ENCODE results near the gene SDK1.

Gene SDK1

DNA sequence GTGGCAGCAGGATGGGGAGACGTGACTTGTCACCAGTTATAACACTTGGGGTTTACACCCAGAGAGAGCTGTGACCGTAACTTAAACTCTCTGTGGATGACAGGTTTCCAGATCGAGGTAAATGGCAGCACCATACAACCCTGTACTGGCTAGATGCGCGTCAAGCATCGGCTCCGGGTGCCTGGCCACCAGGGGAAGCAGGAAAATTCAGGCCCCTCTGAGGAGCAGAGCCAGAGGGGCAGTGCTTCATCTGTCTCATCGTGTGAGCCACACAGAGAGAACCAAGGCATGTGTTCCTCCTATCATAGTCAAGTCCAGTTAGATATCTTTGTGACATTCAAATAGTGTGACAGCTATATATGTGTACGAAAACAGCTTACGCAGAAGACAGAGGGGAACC, 728.9 kb downstream of the SDK1 start:
- no peaks in the 10 kb centered on the region for H3K4me1 ChIP-seq (ENCODE audit: control insufficient read depth, insufficient read depth, low read length)
- no peak overlapping the region for H3K4me3 ChIP-seq (ENCODE audit: low read length)
- no peaks in the 10 kb centered on the region for H3K27me3 ChIP-seq (replicated peaks; ENCODE audit: control insufficient read depth, insufficient read depth, low read length)
- H3K9me3 ChIP-seq (ENCODE audit: control insufficient read depth, low read length), result no peaks in the 10 kb centered on the region
- H3K9ac ChIP-seq (ENCODE audit: low read length), result no peak overlapping the region
- no peak for DNase-seq (ENCODE audit: low read depth)
- H3K36me3 ChIP-seq (ENCODE audit: control insufficient read depth, insufficient read depth, low read length, severe bottlenecking), result no peaks in the 10 kb centered on the region

DNA sequence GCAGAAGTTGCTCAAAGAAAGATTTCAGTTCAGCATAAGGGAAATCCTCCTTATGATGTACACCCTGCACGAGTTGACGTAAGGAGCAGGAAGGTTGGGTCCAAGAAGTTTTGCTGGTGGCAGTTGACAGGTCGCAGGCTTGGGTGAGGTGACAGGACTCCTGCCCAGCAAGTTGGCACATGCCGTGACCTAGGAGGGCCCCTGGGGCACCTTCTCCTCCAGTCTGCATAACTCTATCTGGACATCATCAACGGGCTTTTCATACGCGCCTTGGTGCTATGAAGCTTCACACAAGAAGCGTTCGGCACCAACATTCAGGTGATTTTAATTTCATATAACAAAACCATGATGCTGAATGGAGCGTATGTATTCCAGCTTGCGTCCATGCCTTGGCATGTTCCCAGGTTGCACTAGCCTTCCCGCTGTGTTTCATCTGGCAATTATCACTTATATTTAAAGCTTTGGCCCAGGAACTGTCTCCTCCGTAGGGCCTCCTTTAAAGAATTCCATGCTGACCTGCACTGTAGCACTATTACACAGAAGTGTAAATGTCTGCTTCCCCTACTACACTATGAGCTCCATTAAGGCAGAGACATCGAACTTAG, 729.4 kb downstream of the SDK1 start:
- Histone ChIP-seq H3K4me1 (ENCODE audit: control insufficient read depth, insufficient read depth, low read length) (no peaks in the 10 kb centered on the region), H3K36me3 (ENCODE audit: control insufficient read depth, insufficient read depth, low read length, severe bottlenecking) (no peaks in the 10 kb centered on the region), H3K27me3 (replicated peaks; ENCODE audit: control insufficient read depth, insufficient read depth, low read length) (no peaks in the 10 kb centered on the region), H3K4me3 (ENCODE audit: low read length) (no peak overlapping the region), H3K9ac (ENCODE audit: low read length) (no peak overlapping the region), H3K9me3 (ENCODE audit: control insufficient read depth, low read length) (no peaks in the 10 kb centered on the region)
- no peak for DNase-seq (ENCODE audit: low read depth)

DNA sequence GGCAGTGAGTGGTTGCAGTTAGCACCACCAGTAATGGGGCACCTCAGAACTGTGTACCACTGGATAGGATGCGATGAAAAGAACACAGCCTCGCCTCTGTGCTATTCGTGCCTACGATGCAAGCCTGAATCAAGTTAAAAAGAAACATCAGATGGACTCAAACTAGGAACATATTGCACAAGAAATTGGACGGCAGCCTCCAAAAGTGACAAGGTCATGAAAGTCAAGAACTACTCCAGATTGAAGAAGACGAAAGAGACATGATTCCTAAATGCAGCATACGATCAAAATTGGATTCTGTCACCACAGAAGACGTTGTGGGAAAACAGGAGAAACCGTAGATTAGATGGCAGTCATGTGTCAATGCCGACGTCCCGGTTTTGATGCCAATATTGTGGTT, 732.9 kb downstream of the SDK1 start:
- no peak for DNase-seq (ENCODE audit: low read depth)
- H3K4me1 ChIP-seq (ENCODE audit: control insufficient read depth, insufficient read depth, low read length), result no peaks in the 10 kb centered on the region
- no peaks in the 10 kb centered on the region for H3K9me3 ChIP-seq (ENCODE audit: control insufficient read depth, low read length)
- H3K9ac ChIP-seq (ENCODE audit: low read length), result no peak overlapping the region
- no peak overlapping the region for H3K4me3 ChIP-seq (ENCODE audit: low read length)
- no peaks in the 10 kb centered on the region for H3K36me3 ChIP-seq (ENCODE audit: control insufficient read depth, insufficient read depth, low read length, severe bottlenecking)
- H3K27me3 ChIP-seq (replicated peaks; ENCODE audit: control insufficient read depth, insufficient read depth, low read length), result no peaks in the 10 kb centered on the region

DNA sequence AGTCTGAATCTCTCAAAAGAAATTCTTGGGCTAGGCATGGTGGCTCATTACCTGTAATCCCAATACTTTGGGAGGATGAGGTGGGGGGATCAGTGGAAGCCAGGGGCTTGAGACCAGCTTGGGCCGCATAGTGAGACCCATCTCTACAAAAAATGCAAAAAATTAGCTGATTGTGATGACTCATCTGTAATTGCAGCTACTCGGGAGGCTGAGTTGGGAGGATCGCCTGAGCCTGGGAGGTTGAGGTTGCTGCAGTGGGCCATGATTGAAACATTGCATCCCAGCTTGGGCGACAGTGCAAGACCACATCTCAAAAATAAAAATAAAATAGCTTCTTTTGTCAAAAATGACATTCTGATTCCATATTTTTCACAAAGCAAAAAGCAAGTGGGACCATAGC, 736.3 kb downstream of the SDK1 start:
- Histone ChIP-seq H3K4me1 (ENCODE audit: control insufficient read depth, insufficient read depth, low read length) (no peaks in the 10 kb centered on the region), H3K36me3 (ENCODE audit: control insufficient read depth, insufficient read depth, low read length, severe bottlenecking) (no peaks in the 10 kb centered on the region), H3K4me3 (ENCODE audit: low read length) (no peak overlapping the region), H3K27me3 (replicated peaks; ENCODE audit: control insufficient read depth, insufficient read depth, low read length) (no peaks in the 10 kb centered on the region), H3K9ac (ENCODE audit: low read length) (no peak overlapping the region), H3K9me3 (ENCODE audit: control insufficient read depth, low read length) (no peaks in the 10 kb centered on the region)
- DNase-seq (ENCODE audit: low read depth), result no peak

DNA sequence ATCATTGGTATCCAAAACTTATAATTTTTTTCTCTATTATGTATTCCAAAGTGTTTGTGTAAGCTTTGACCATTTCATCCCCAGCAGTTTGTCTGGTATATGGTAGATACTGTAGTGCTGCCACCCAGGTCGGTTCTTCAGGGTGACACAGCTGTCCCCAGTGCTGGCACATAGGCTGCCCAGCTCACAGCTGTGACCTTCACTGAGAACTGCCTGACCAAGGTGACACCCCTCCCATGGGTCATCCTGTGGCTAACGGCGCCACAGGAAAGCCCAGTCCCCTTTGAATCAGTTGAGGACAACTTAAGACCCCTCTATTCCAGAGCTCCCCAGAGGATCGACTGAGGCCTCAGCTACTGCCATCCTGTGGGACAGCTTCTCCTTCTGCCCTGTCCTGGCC, 736.8 kb downstream of the SDK1 start:
- no peaks in the 10 kb centered on the region for H3K9me3 ChIP-seq (ENCODE audit: control insufficient read depth, low read length)
- H3K9ac ChIP-seq (ENCODE audit: low read length), result no peak overlapping the region
- DNase-seq (ENCODE audit: low read depth), result no peak
- no peaks in the 10 kb centered on the region for H3K27me3 ChIP-seq (replicated peaks; ENCODE audit: control insufficient read depth, insufficient read depth, low read length)
- H3K4me3 ChIP-seq (ENCODE audit: low read length), result no peak overlapping the region
- no peaks in the 10 kb centered on the region for H3K36me3 ChIP-seq (ENCODE audit: control insufficient read depth, insufficient read depth, low read length, severe bottlenecking)
- no peaks in the 10 kb centered on the region for H3K4me1 ChIP-seq (ENCODE audit: control insufficient read depth, insufficient read depth, low read length)

DNA sequence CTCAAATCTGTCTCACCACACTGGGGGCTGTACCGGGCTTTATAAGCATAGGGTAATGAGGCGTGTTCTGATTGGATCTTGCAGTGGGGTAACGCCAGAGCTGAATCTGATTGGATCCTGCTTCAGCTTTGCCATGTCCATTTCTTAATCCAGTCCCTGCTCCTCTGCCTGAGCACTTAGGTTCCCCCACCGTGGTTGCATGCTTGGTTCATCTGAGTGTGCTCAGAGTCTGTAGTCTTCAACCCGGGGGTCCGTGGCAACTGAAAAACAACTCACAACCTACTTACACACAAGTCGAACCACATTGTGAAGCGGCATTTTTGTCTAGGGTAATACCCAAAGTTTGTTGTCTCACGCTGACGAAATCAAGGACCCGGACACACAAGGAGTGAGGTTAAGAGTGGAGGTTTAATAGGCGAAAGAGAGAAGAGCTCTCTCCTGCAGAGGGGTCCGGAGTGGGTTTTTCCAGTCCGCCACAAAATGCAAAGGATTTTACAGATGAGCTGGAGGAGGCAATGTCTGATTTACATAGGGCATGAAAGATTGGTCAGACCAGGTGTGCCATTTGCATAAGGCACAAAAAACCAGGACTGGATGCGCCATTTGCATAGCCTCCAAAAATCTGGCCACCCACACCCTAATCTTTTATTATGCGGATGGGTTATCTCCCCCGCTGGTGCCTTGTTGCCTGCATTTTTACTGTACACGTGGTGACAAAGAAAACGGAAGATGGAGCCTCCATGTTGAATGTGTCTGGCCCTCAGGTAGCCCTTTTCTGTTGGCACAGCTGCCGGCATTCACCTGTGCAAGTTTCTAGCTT, 739.3 kb downstream of the SDK1 start:
- no peaks in the 10 kb centered on the region for H3K36me3 ChIP-seq (ENCODE audit: control insufficient read depth, insufficient read depth, low read length, severe bottlenecking)
- H3K4me1 ChIP-seq (ENCODE audit: control insufficient read depth, insufficient read depth, low read length), result no peaks in the 10 kb centered on the region
- no peak overlapping the region for H3K4me3 ChIP-seq (ENCODE audit: low read length)
- H3K9me3 ChIP-seq (ENCODE audit: control insufficient read depth, low read length), result no peaks in the 10 kb centered on the region
- no peak overlapping the region for H3K9ac ChIP-seq (ENCODE audit: low read length)
- no peak for DNase-seq (ENCODE audit: low read depth)
- H3K27me3 ChIP-seq (replicated peaks; ENCODE audit: control insufficient read depth, insufficient read depth, low read length), result no peaks in the 10 kb centered on the region

DNA sequence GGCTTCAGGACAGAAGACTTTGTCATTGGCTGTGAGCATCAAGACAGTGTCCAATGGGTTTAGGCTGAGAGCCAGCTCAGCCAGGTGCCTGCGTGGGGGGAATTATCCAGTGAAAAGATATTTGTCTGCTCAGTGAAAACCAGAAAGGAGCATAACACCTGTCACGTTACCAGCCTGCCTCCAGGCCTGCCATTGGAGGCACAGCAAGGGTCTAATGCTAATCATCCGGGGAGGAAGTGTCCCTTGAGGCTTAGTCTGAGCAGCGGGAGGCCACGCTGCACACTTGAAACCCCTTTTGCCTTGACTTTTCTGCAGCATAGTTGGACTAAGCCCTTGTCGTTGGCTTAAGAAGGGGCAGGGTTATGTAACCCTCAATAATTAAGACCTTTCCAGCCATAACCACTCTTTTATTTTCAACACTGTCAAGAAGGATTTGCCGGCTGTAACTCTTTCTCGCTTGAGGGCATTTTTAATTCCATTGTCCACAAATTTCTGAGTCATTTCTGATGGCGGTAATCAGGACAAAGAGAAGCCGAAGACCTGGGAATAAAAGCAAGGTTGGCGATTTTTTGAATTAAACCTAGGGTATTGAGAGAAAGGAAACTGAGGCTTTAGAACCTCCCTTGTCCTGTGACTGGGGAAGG, 741.5 kb downstream of the SDK1 start:
- Histone ChIP-seq H3K36me3 (ENCODE audit: control insufficient read depth, insufficient read depth, low read length, severe bottlenecking) (no peaks in the 10 kb centered on the region), H3K4me1 (ENCODE audit: control insufficient read depth, insufficient read depth, low read length) (no peaks in the 10 kb centered on the region), H3K27me3 (replicated peaks; ENCODE audit: control insufficient read depth, insufficient read depth, low read length) (no peaks in the 10 kb centered on the region), H3K9ac (ENCODE audit: low read length) (no peak overlapping the region), H3K4me3 (ENCODE audit: low read length) (no peak overlapping the region), H3K9me3 (ENCODE audit: control insufficient read depth, low read length) (no peaks in the 10 kb centered on the region)
- DNase-seq (ENCODE audit: low read depth), result no peak

DNA sequence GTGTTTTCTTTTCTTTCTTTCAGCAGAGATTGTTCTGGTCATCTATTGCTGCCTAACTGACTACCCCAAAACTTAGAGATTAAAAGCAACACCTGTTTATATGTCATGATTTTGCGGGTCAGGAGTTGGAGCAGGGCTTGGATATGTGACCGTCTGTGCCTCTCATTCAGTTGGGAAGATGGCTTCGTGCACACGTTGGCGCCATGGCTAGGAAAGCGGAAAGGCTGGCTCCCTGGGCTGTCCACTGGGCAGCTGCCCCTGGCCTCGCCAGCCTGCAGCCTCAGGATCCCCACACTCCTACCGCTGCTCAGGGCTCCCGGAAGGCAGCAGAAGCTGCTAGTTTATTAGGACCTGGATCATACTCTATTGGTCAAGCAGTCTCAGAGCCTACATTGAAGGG, 742.9 kb downstream of the SDK1 start:
- no peak for DNase-seq (ENCODE audit: low read depth)
- no peak overlapping the region for H3K4me3 ChIP-seq (ENCODE audit: low read length)
- H3K4me1 ChIP-seq (ENCODE audit: control insufficient read depth, insufficient read depth, low read length), result no peaks in the 10 kb centered on the region
- H3K27me3 ChIP-seq (replicated peaks; ENCODE audit: control insufficient read depth, insufficient read depth, low read length), result no peaks in the 10 kb centered on the region
- H3K36me3 ChIP-seq (ENCODE audit: control insufficient read depth, insufficient read depth, low read length, severe bottlenecking), result no peaks in the 10 kb centered on the region
- H3K9ac ChIP-seq (ENCODE audit: low read length), result no peak overlapping the region
- no peaks in the 10 kb centered on the region for H3K9me3 ChIP-seq (ENCODE audit: control insufficient read depth, low read length)

DNA sequence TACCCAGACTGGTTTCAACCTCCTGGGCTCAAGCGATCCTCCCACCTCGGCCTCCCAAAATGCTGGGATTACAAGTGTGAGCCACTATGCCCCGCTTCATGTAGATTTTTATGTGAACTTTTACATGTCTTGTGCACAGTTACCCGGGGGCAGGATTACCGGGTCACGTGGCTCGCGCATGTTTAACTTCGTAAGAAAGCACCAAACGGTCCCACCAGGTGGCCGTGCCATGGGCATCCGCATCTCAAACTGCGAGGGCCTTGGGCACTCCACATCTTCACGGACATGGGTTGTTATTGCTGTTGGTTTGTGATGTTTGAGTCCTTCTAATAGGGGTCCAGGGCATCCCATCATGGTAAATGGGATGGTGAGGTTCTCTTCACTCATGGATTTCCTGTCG, 744.4 kb downstream of the SDK1 start:
- no peak for DNase-seq (ENCODE audit: low read depth)
- Histone ChIP-seq H3K36me3 (ENCODE audit: control insufficient read depth, insufficient read depth, low read length, severe bottlenecking) (no peaks in the 10 kb centered on the region), H3K9ac (ENCODE audit: low read length) (no peak overlapping the region), H3K9me3 (ENCODE audit: control insufficient read depth, low read length) (no peaks in the 10 kb centered on the region), H3K4me1 (ENCODE audit: control insufficient read depth, insufficient read depth, low read length) (no peaks in the 10 kb centered on the region), H3K27me3 (replicated peaks; ENCODE audit: control insufficient read depth, insufficient read depth, low read length) (no peaks in the 10 kb centered on the region), H3K4me3 (ENCODE audit: low read length) (no peak overlapping the region)

DNA sequence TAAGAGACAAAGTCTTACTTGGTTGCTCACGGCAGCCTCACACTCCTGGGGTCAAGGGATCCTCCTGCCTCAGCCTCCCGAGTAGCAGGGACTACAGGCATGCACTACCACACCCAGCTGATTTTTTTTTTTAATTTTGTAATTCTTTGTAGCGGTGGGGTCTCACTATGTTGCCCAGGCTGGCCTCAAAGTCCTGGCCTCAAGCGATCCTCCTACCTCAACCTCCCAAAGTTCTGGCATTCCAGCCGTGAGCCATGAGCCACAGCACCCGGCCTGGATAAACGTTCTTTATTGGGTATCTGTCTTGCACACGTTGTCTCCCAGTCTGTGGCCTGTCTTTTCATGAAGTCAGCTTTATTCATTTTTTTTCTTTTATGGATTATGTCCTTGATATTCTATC, 744.9 kb downstream of the SDK1 start:
- Histone ChIP-seq H3K36me3 (ENCODE audit: control insufficient read depth, insufficient read depth, low read length, severe bottlenecking) (no peaks in the 10 kb centered on the region), H3K9ac (ENCODE audit: low read length) (no peak overlapping the region), H3K9me3 (ENCODE audit: control insufficient read depth, low read length) (no peaks in the 10 kb centered on the region), H3K4me3 (ENCODE audit: low read length) (no peak overlapping the region), H3K27me3 (replicated peaks; ENCODE audit: control insufficient read depth, insufficient read depth, low read length) (no peaks in the 10 kb centered on the region), H3K4me1 (ENCODE audit: control insufficient read depth, insufficient read depth, low read length) (no peaks in the 10 kb centered on the region)
- no peak for DNase-seq (ENCODE audit: low read depth)

DNA sequence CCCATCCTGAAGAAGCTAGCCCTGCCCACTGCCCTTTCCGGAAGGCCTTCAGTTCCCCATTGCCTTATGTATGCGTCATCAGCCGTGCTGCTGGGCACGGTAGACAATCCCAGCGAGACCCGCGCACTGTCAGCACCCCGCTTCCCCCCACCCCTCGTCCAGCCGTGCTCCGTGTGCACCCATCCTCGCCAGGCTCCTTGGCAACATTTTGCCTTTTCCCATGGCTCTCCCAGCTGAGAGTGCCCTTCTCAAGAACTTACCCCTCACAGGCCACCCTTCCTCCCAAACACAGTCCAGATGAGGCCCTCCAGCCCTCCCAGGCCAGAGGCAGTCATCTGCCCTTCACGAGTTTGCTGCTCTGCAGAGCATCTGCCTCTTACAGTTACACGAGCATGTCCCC, 747.3 kb downstream of the SDK1 start:
- Histone ChIP-seq H3K4me3 (ENCODE audit: low read length) (no peak overlapping the region), H3K4me1 (ENCODE audit: control insufficient read depth, insufficient read depth, low read length) (no peaks in the 10 kb centered on the region), H3K36me3 (ENCODE audit: control insufficient read depth, insufficient read depth, low read length, severe bottlenecking) (no peaks in the 10 kb centered on the region), H3K9me3 (ENCODE audit: control insufficient read depth, low read length) (no peaks in the 10 kb centered on the region), H3K27me3 (replicated peaks; ENCODE audit: control insufficient read depth, insufficient read depth, low read length) (no peaks in the 10 kb centered on the region), H3K9ac (ENCODE audit: low read length) (no peak overlapping the region)
- DNase-seq (ENCODE audit: low read depth), result no peak

Measured in adipocyte (in vitro differentiated cells).